Upper lobe of left lung (tissue), 6 donors: ENCODE measurements around the gene TIGD4. TPM values are rescaled to one million over a fixed set of nuclear protein-coding genes. Genes with fewer than 3 reads are reported as not detected.

ENCODE experiments used
- ATAC-seq, 2 donors: fragments of 200-7000 bp; cut with Tn5 transposase; one replicate each; pipeline ENCODE4 v1.9.1; 2022; ENCODE audit warnings: mild to moderate bottlenecking in 2 of 2, moderate library complexity in 2 of 2; ENCODE audit not compliant: low FRiP score in 2 of 2
- DNase-seq, 2 donors: peaks; one replicate each; pipeline ENCODE4 v3.0.0-alpha.2; 2019 to 2020
- H3K27ac ChIP-seq, 4 donors: fragments of 200-600 bp; sonication (generic); one replicate each; pipeline ENCODE4 v1.5.1; 2016 to 2019
- H3K27me3 ChIP-seq, 4 donors: fragments of 200-600 bp; sonication (generic); one replicate each; pipeline ENCODE4 v1.5.1; 2017 to 2019
- H3K36me3 ChIP-seq, 4 donors: fragments of 200-600 bp; sonication (generic); one replicate each; pipeline ENCODE4 v1.5.1; 2016 to 2019
- H3K4me1 ChIP-seq, 4 donors: fragments of 200-600 bp; sonication (generic); one replicate each; pipeline ENCODE4 v1.5.1; 2018 to 2019
- H3K4me3 ChIP-seq, 4 donors: fragments of 200-600 bp; sonication (generic); one replicate each; pipeline ENCODE4 v1.5.1; 2017 to 2019; ENCODE audit warnings: mild to moderate bottlenecking in 2 of 4, moderate library complexity in 1 of 4
- H3K9me3 ChIP-seq, 4 donors: fragments of 200-600 bp; sonication (generic); one replicate each; pipeline ENCODE4 v1.5.1; 2018 to 2019
- EP300 ChIP-seq, 4 donors: sonication (generic); formaldehyde crosslinking; IDR thresholded peaks; one replicate each; pipeline ENCODE4 v1.5.1; 2017; ENCODE audit warnings: antibody characterized with exemption in 4 of 4, control low read depth in 2 of 4
- POLR2A ChIP-seq, 4 donors: fragments of 450-650 bp; IDR thresholded peaks; one replicate each; pipeline ENCODE4 v1.5.1; 2016 to 2017; ENCODE audit warnings: antibody characterized with exemption in 4 of 4, mild to moderate bottlenecking in 2 of 4
- POLR2AphosphoS5 ChIP-seq, 2 donors: sonication (generic); formaldehyde crosslinking; IDR thresholded peaks; one replicate each; pipeline ENCODE4 v1.5.1; 2017; ENCODE audit warnings: antibody characterized with exemption in 2 of 2
- WGBS, 2 donors: methylation state at CpG; one replicate each; pipeline ENCODE4 v1.1.5; 2017 to 2018; 5-methylcytosine and 5-hydroxymethylcytosine counted together
- total RNA-seq, 6 donors: library from RNA; depleted of rRNA in 4 of 6; stranded (reverse); fragments of >200 nt in 4 of 6; gene quantifications; one replicate each; pipeline versions ENCODE4 v1.1.0 to v1.2.1, GENCODE V29; 2016 to 2021
- TF ChIP-seq, protein P1 (sequence below), 6 experiments: fragments of 450-650 bp in 4 of 6; fragments of 200-600 bp in 2 of 6; sonication (generic) in 2 of 6; IDR thresholded peaks; one replicate each; pipeline ENCODE4 v1.5.1; 2016 to 2019; ENCODE audit warnings: antibody characterized with exemption in 6 of 6
- donor health status: DM: no; HTN: no; CAD: no; lungs with moderate emphysema.
- donor health status: DM: no; HTN: yes; CAD: no; lungs with severe emphysema.

The TIGD4 gene
- 1 to 10 TPM in 2 of 6 donors, under 1 TPM in 3, not detected in 1; 0.15 to 2.5 (median 0.67) TPM for total RNA-seq

DNA sequence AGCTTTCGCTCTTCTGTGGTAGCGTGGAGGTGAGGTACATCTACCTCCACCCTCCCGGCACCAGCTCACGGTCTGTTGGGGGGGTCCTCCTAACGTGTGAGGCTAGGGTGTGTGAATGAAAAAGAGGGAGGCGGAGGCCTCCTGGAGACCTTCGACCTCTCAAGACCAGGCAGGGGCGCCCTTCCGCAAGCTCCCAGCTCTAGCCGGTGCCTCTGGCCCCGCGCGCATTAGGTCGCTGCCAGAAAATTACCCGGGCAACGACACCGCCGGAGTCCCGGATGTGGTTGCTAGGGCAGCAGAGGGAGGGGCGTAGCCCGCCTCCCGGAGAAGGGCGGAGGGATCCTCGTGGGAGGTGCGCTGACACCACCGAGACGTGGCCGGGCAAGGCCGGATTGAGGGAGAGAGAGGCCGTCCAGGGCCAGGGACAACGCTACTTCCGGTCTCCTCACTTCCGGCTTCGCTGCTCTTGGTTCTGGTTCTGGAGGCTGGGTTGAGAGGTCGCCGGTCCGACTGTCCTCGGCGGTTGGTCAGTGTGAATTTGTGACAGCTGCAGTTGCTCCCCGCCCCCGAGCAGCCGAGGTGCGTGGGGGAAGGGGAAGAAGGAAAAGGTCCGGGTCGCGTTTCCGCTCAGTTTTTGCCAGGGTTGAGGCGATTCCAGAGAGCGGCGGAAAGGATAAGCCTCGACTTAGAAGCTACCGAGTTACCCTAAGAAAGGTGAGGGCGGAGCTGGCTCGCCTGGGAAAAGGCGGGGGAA is at the start of gene TIGD4, which contains the start of gene ARFIP1:
TSS of gene TIGD4 (minus strand) at position 218 of the 754 bp plus-strand sequence. CDS start 8,726 bp downstream, outside the sequence.
TSS of gene ARFIP1 (plus strand) at position 442 of the 754 bp plus-strand sequence. CDS start 49,680 bp downstream, outside the sequence.
- peak; percentile 100 for ATAC-seq
- TF ChIP-seq POLR2AphosphoS5 (IDR thresholded peaks at IDR 0.05) (peak; percentile 78 to 81), POLR2A (IDR thresholded peaks at IDR 0.05) (peak in 1 of 4 donors; percentile 62), EP300 (IDR thresholded peaks at IDR 0.05) (peak in 1 of 4 donors; percentile 42)
- TF ChIP-seq, protein P1, sequence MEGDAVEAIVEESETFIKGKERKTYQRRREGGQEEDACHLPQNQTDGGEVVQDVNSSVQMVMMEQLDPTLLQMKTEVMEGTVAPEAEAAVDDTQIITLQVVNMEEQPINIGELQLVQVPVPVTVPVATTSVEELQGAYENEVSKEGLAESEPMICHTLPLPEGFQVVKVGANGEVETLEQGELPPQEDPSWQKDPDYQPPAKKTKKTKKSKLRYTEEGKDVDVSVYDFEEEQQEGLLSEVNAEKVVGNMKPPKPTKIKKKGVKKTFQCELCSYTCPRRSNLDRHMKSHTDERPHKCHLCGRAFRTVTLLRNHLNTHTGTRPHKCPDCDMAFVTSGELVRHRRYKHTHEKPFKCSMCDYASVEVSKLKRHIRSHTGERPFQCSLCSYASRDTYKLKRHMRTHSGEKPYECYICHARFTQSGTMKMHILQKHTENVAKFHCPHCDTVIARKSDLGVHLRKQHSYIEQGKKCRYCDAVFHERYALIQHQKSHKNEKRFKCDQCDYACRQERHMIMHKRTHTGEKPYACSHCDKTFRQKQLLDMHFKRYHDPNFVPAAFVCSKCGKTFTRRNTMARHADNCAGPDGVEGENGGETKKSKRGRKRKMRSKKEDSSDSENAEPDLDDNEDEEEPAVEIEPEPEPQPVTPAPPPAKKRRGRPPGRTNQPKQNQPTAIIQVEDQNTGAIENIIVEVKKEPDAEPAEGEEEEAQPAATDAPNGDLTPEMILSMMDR (IDR thresholded peaks at IDR 0.05), result peak in 2 of 6 experiments; percentile 34 to 46
- H3K27me3 ChIP-seq, result no peaks in the 10 kb centered on the region
- peak within 1 kb of the TSS; percentile 70 to 92 (median 76) for H3K4me3 ChIP-seq
- 0 to 1% methylated on average over 33 to 51 of the region's 55 CpGs for WGBS, 2 donors
- H3K27ac ChIP-seq, result peak within 1 kb of the TSS; percentile 85 to 88 (median 87)
- peaks cover 20 to 33% (median 25%) of the 10 kb centered on the region in 4 donors for H3K4me1 ChIP-seq
- peak; percentile 96 to 98 for DNase-seq
- H3K36me3 ChIP-seq, result no peaks in the 10 kb centered on the region
- H3K9me3 ChIP-seq, result no peaks in the 10 kb centered on the region

DNA sequence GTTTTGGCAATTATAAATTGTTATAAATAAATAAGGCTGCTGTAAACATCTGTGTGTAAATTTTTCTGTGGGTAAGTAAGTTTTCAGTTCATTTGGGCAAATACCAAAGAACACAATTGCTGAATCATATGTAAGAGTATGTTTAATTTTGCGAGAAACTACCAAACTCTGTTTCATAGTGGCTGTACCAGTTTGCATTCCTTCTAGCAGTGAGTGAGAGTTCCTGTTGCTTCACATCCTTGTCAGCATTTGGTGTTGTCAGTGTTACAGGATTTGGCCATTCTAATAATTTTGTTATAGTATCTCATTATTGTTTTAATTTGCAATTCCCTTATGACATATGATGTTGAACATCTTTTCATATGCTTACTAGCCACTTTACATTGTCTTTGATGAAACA is 48.6 kb upstream of the TIGD4 start:
- Histone ChIP-seq H3K27me3 (no peaks in the 10 kb centered on the region), H3K9me3 (no peaks in the 10 kb centered on the region), H3K4me3 (no peak overlapping the region), H3K27ac (no peak overlapping the region), H3K4me1 (no peaks in the 10 kb centered on the region), H3K36me3 (no peaks in the 10 kb centered on the region)
- DNase-seq (no peak), ATAC-seq (no peak)
- TF ChIP-seq EP300 (IDR thresholded peaks at IDR 0.05), result no peak
- TF ChIP-seq, protein P1 (IDR thresholded peaks at IDR 0.05), result no peak
- TF ChIP-seq POLR2A (IDR thresholded peaks at IDR 0.05), result no peak
- no peak for TF ChIP-seq POLR2AphosphoS5 (IDR thresholded peaks at IDR 0.05)
- 100% methylated on average over 1 of the region's 1 CpG for WGBS, 2 donors

DNA sequence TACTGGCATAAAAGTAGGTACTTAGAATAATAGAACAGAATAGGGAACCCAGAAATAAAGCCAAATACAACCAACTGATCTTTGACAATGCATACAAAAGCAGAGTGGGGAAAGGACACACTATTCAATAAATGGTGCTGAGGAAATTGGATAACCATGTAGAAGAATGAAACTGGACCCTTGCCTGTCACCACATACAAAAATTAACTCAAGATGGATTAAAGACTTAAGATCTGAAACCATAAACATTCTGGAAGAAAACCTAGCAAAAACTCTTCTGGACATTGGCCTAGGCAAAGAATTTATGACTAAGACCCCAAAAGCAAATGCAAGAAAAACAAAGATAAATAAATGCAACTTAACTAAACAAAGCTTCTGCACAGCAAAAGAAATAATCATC is 45.8 kb upstream of the TIGD4 start:
- Histone ChIP-seq H3K4me3 (no peak overlapping the region), H3K27me3 (no peaks in the 10 kb centered on the region), H3K4me1 (no peaks in the 10 kb centered on the region), H3K36me3 (no peaks in the 10 kb centered on the region), H3K27ac (no peak overlapping the region), H3K9me3 (no peaks in the 10 kb centered on the region)
- DNase-seq (no peak), ATAC-seq (no peak)
- TF ChIP-seq, protein P1 (IDR thresholded peaks at IDR 0.05), result no peak
- TF ChIP-seq POLR2AphosphoS5 (IDR thresholded peaks at IDR 0.05) (no peak), POLR2A (IDR thresholded peaks at IDR 0.05) (no peak), EP300 (IDR thresholded peaks at IDR 0.05) (no peak)

DNA sequence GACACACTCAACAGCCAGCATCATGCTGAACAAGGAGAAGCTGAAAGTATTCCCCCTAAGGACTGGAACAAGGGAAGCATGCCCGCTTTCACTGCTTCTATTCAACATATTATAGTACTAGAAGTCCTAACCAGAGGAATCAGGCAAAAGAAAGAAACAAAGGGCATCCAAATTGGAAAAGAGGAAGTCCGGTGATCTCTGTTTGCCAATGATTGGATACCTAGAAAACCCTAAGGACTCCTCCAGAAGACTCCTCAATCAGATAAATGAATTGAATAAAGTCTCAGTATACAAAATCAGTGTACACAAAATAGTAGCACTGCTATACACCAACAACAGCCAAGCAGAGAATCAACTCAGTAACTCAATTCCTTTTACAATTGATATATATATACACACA is 45.0 kb upstream of the TIGD4 start:
- Histone ChIP-seq H3K4me1 (no peaks in the 10 kb centered on the region), H3K27ac (no peak overlapping the region), H3K36me3 (no peaks in the 10 kb centered on the region), H3K9me3 (no peaks in the 10 kb centered on the region), H3K27me3 (no peaks in the 10 kb centered on the region), H3K4me3 (no peak overlapping the region)
- TF ChIP-seq POLR2A (IDR thresholded peaks at IDR 0.05) (no peak), EP300 (IDR thresholded peaks at IDR 0.05) (no peak), POLR2AphosphoS5 (IDR thresholded peaks at IDR 0.05) (no peak)
- TF ChIP-seq, protein P1 (IDR thresholded peaks at IDR 0.05), result no peak
- ATAC-seq, result no peak
- no peak for DNase-seq
- WGBS, 2 donors, result 96 to 98% methylated on average over 2 of the region's 2 CpGs
